Kidney (tissue), 14 donors: ENCODE measurements around the gene PRRX2. TPM values are rescaled to one million over a fixed set of nuclear protein-coding genes. Genes with fewer than 3 reads are reported as not detected.

Experiments
- DNase-seq, 5 donors: peaks; one replicate each; pipeline ENCODE4 v3.0.0-alpha.2; 2013 to 2020
- FAIRE-seq: peaks from 2 replicates; lab custom pipeline; 2012; peaks lifted over from hg19 to GRCh38; lab: Jason Lieb, UNC
- H3K27ac ChIP-seq, 2 donors: one replicate each; pipeline ENCODE4 v1.7.0; 2013; ENCODE audit warnings: low read depth in 2 of 2, low read length in 2 of 2, inconsistent platforms in 1 of 2
- H3K27me3 ChIP-seq: one replicate; pipeline ENCODE4 v1.7.1; 2013; ENCODE audit warnings: low read length, inconsistent platforms; ENCODE audit not compliant: control insufficient read depth, insufficient read depth
- H3K36me3 ChIP-seq, 3 donors: one replicate each; pipeline versions ENCODE4 v1.7.0 to v1.7.1; 2013; ENCODE audit warnings: low read length in 3 of 3, control low read depth in 1 of 3, inconsistent platforms in 1 of 3; ENCODE audit not compliant: insufficient read depth in 3 of 3, control insufficient read depth in 2 of 3
- H3K4me1 ChIP-seq, 3 donors: one replicate each; pipeline versions ENCODE4 v1.7.0 to v1.7.1; 2013; ENCODE audit warnings: low read length in 3 of 3, inconsistent platforms in 1 of 3, low read depth in 1 of 3; ENCODE audit not compliant: control insufficient read depth in 2 of 3, insufficient read depth in 2 of 3
- H3K4me3 ChIP-seq, 3 donors: one replicate each; pipeline versions ENCODE4 v1.7.0 to v1.8.1; 2013; ENCODE audit warnings: low read length in 3 of 3, control low read depth in 1 of 3, inconsistent platforms in 1 of 3
- H3K9ac ChIP-seq, 3 donors: one replicate each; pipeline versions ENCODE4 v1.7.0 to v1.7.1; 2013; ENCODE audit warnings: low read length in 3 of 3, control low read depth in 1 of 3, inconsistent platforms in 1 of 3
- H3K9me3 ChIP-seq, 3 donors: one replicate each; pipeline versions ENCODE4 v1.7.0 to v1.7.1; 2013; ENCODE audit warnings: low read length in 3 of 3, control low read depth in 1 of 3, inconsistent platforms in 1 of 3; ENCODE audit not compliant: control insufficient read depth in 2 of 3, insufficient read depth in 1 of 3
- intact Hi-C: fragments of 100-400 bp; cut with DNase I; formaldehyde crosslinking; loops from one replicate; pipeline ENCODE4 v1.11.1; 2022
- polyA plus RNA-seq: library from polyadenylated mRNA; stranded (reverse); fragments of 350-450 nt; fragmentation: Illumina TruSeq; extraction: RNeasy Lipid Tissue Mini Kit (QIAGEN cat#74804); gene quantifications from one replicate; pipeline ENCODE4 v1.2.3, GENCODE V29; 2014; ENCODE audit warnings: low read depth, low replicate concordance; ENCODE audit not compliant: insufficient read depth
- total RNA-seq: library from RNA; stranded (reverse); fragmentation: NEBNext Ultra II Directional; extraction: Animal tissue kit (Norgen Biotek cat#: 25700); gene quantifications from one replicate; pipeline ENCODE4 v1.2.1, GENCODE V29; 2021
- TF ChIP-seq, protein P1 (sequence below): IDR thresholded peaks from 3 replicates; pipeline ENCODE4 v1.5.1; 2012; ENCODE audit warnings: mild to moderate bottlenecking, moderate library complexity, borderline replicate concordance; ENCODE audit not compliant: insufficient read depth; ENCODE audit errors: extremely low read depth
- donor health status: control.
- donor health status: control.
- donor health status: control.
- donor health status: control.
- donor health status: control.
- donor health status: DM: yes; HTN: yes; CAD: no.
- donor health status: Normal renal cell carcinoma (clear cell type).

PRRX2 gene
- total and polyA plus RNA-seq, 2 donors from 2014 or later = 1.8 to 2.3 TPM

GRCh38 chr9:129627556-129628440, 37.6 kb upstream of the PRRX2 start:
- Histone ChIP-seq H3K4me1 (peaks cover 0 to 33% (median 6%) of the 10 kb centered on the region in 3 donors), H3K27me3 (no peaks in the 10 kb centered on the region), H3K9me3 (no peaks in the 10 kb centered on the region), H3K9ac (peak overlapping the region in 1 of 3 donors; percentile 98), H3K4me3 (peak overlapping the region in 2 of 3 donors; percentile 96 to 98), H3K27ac (peak overlapping the region in 1 of 2 donors; percentile 96), H3K36me3 (peaks cover 0 to 5% (median 3%) of the 10 kb centered on the region in 3 donors)
- FAIRE-seq (no peak), DNase-seq (no peak)
- TF ChIP-seq, protein P1, sequence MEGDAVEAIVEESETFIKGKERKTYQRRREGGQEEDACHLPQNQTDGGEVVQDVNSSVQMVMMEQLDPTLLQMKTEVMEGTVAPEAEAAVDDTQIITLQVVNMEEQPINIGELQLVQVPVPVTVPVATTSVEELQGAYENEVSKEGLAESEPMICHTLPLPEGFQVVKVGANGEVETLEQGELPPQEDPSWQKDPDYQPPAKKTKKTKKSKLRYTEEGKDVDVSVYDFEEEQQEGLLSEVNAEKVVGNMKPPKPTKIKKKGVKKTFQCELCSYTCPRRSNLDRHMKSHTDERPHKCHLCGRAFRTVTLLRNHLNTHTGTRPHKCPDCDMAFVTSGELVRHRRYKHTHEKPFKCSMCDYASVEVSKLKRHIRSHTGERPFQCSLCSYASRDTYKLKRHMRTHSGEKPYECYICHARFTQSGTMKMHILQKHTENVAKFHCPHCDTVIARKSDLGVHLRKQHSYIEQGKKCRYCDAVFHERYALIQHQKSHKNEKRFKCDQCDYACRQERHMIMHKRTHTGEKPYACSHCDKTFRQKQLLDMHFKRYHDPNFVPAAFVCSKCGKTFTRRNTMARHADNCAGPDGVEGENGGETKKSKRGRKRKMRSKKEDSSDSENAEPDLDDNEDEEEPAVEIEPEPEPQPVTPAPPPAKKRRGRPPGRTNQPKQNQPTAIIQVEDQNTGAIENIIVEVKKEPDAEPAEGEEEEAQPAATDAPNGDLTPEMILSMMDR = no peak
- intact Hi-C loops = no loop called here

DNA sequence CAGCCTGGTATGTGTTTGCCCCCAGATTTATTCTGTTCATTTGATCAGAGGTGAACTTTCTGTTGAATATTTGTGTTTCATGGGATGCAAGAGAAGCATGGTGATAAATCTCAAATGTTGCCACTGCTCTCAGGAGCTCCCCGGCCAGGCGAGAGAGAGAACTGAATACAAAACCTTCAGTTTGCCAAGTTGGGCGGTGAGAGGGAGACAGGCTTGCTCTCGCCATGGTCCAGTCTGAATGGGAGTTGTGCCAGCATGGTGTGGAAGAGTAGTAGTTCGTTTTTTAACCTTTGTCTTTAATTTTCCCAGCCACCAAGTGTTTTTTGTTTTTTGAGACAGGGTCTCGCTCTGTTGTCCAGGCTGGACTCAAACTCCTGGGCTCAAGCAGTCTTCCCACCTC, 36.7 kb upstream of the PRRX2 start:
- DNase-seq = no peak
- H3K27ac ChIP-seq = no peak overlapping the region
- H3K9ac ChIP-seq = no peak overlapping the region
- TF ChIP-seq, protein P1 = no peak
- intact Hi-C loops = no loop called here
- no peak for FAIRE-seq
- H3K36me3 ChIP-seq = peaks cover 0 to 9% (median 7%) of the 10 kb centered on the region in 3 donors
- H3K4me3 ChIP-seq = no peak overlapping the region
- no peaks in the 10 kb centered on the region for H3K9me3 ChIP-seq
- no peaks in the 10 kb centered on the region for H3K27me3 ChIP-seq
- H3K4me1 ChIP-seq = peaks cover 0 to 33% (median 6%) of the 10 kb centered on the region in 3 donors

DNA sequence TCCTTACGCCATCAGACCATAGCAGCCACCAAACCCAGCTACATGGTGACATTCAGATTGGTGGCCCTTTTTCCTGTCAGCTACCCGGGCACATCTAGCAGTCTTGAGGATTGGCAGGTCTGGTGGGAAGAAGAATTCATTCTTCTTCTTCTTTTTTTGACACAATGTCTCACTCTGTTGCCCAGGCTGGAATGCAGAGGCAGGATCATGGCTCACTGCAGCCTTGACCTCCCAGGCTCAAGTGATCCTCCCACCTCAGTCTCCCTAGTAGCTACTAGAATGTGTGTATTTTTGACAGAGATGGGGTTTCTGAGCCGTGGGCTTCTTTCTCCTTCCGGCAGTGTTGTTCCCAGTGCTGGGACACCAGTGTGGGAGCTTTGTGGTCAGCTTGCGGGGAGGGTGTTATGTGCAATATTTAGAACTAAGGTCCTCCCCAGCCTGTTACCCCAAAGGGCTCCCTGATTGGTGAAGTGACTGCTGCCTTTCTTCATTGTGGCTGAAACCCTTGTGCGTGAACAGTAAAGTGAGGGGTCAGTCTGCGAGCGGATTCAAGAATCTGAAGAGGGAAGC, 36.1 kb upstream of the PRRX2 start:
- Histone ChIP-seq H3K4me1 (peaks cover 0 to 33% (median 6%) of the 10 kb centered on the region in 3 donors), H3K27me3 (no peaks in the 10 kb centered on the region), H3K4me3 (no peak overlapping the region), H3K27ac (no peak overlapping the region), H3K9me3 (no peaks in the 10 kb centered on the region), H3K36me3 (peaks cover 0 to 12% (median 7%) of the 10 kb centered on the region in 3 donors), H3K9ac (no peak overlapping the region)
- intact Hi-C loops = no loop called here
- DNase-seq = no peak
- TF ChIP-seq, protein P1 = no peak
- no peak for FAIRE-seq
